Measurements from ENCODE around the gene FGF8. TPM values are rescaled to one million over a fixed set of nuclear protein-coding genes. Genes with fewer than 3 reads are reported as not detected.

Gene FGF8
- total and polyA plus RNA-seq, 2 donors (not counting 3 experiments of a cell fraction or from before 2014, with no cell fraction given), result 0.44 TPM; not detected in 1

GRCh38 chr10:101763141-101763846 lies 12.6 kb downstream of the FGF8 start:
- ChIA-PET POLR2A (no interaction called here), CTCF (interaction anchor here (0.7 to 1.4 kb wide), 2 partner anchors 10 to 18 kb away, joined by 4 read pairs; no protein-coding TSS in a partner anchor)
- Histone ChIP-seq H2AFZ (ENCODE audit: low read depth, low read length) (no peak overlapping the region), H3K27me3 (ENCODE audit: control insufficient read depth in 2 of 2, insufficient read depth in 2 of 2, low read length in 2 of 2) (peaks cover 31 to 39% of the 10 kb centered on the region in 2 experiments), H3K36me3 (ENCODE audit: control insufficient read depth in 2 of 2, extremely low read depth in 1 of 2, insufficient read depth in 2 of 2, low read length in 2 of 2) (no peaks in the 10 kb centered on the region), H3K4me1 (ENCODE audit: control insufficient read depth, extremely low read depth, insufficient read depth, low read length) (no peaks in the 10 kb centered on the region), H3K4me2 (ENCODE audit: insufficient read depth, low read length) (no peak overlapping the region), H3K9me3 (replicated peaks; ENCODE audit: control insufficient read depth, insufficient read depth, low read length) (no peaks in the 10 kb centered on the region), H3K9me1 (replicated peaks; ENCODE audit: control insufficient read depth, extremely low read depth, insufficient read depth, low read length) (no peaks in the 10 kb centered on the region), H3K4me3 (replicated peaks in 1 of 3; ENCODE audit: insufficient read depth in 1 of 3, low read depth in 1 of 3, low read length in 3 of 3) (no peak overlapping the region), H3K27ac (ENCODE audit: insufficient read depth, low read depth, low read length) (no peak overlapping the region), H4K20me1 (replicated peaks; ENCODE audit: control insufficient read depth, extremely low read depth, insufficient read depth, low read length) (no peaks in the 10 kb centered on the region), H3K9ac (replicated peaks; ENCODE audit: extremely low read depth, insufficient read depth, low read length) (no peak overlapping the region), H3K79me2 (ENCODE audit: control insufficient read depth, insufficient read depth, low read length) (no peaks in the 10 kb centered on the region)
- dilution Hi-C loops (cut with MboI; ENCODE audit: extremely low pct_ligation_motif_present, low sequenced_read_pairs), result no loop called here
- no TSS peak for BruUV-seq (replicated peaks)
- DNase-seq (ENCODE audit: low read depth, low spot score) (no peak), FAIRE-seq (no peak)
- TF ChIP-seq MAX (IDR thresholded peaks at IDR 0.05; ENCODE audit: insufficient read depth, insufficient read length), result no peak
- TF ChIP-seq JUN (IDR thresholded peaks at IDR 0.05; ENCODE audit: borderline replicate concordance, insufficient read depth, insufficient read length, low read depth), result no peak
- no peak for TF ChIP-seq CTCF (IDR thresholded peaks at IDR 0.05; ENCODE audit: extremely low read depth in 1 of 2, insufficient read depth in 1 of 2, low read depth in 1 of 2, low read length in 2 of 2)
- TF ChIP-seq POLR2A (IDR thresholded peaks at IDR 0.05; ENCODE audit: low read depth, low read length), result no peak
- no peak for TF ChIP-seq MYC (IDR thresholded peaks at IDR 0.05; ENCODE audit: low read depth, low read length)
- no peak for TF ChIP-seq EZH2 (IDR thresholded peaks at IDR 0.05; ENCODE audit: borderline replicate concordance, low read depth, low read length, severe bottlenecking)
- TF ChIP-seq GATA2 (IDR thresholded peaks at IDR 0.05; ENCODE audit: insufficient read depth, insufficient read length, low read depth, low read length), result no peak
- TF ChIP-seq POLR2AphosphoS5 (IDR thresholded peaks at IDR 0.05; ENCODE audit: insufficient read depth, low read depth, low read length), result no peak
- no peak for TF ChIP-seq FOS (IDR thresholded peaks at IDR 0.05; ENCODE audit: borderline replicate concordance, insufficient read depth, low read length)
- intact Hi-C loops (cut with micrococcal nuclease), result no loop called here

All from endothelial cell of umbilical vein (primary cell).